Brain microvascular endothelial cell (primary cell): ENCODE data around the gene PPM1G.
A peak's percentile ranks its signal among the peaks of the same experiment; 100 is the strongest.

Source experiments
- DNase-seq: peaks from one replicate; pipeline ENCODE4 v3.0.0-alpha.2; 2020
- H3K27ac ChIP-seq: fragments of 250-450 bp; sonication (Bioruptor Pico); 2 replicates; pipeline ENCODE4 v1.5.1; 2020; ENCODE audit warnings: mild to moderate bottlenecking, moderate library complexity
- H3K27me3 ChIP-seq: fragments of 250-450 bp; sonication (Bioruptor Pico); replicated peaks from 2 replicates; pipeline ENCODE4 v1.5.1; 2020; ENCODE audit warnings: mild to moderate bottlenecking
- H3K36me3 ChIP-seq: fragments of 250-450 bp; sonication (Bioruptor Pico); replicated peaks from 2 replicates; pipeline ENCODE4 v1.5.1; 2020; ENCODE audit warnings: mild to moderate bottlenecking
- H3K4me3 ChIP-seq: 2 replicates; pipeline ENCODE4 v1.5.1; 2011; ENCODE audit warnings: low read depth, mild to moderate bottlenecking, control low read depth, low read length, moderate library complexity
- in situ Hi-C: cut with HindIII; loops from 2 replicates; pipeline ENCODE4 v1.10.0; 2017; ENCODE audit warnings: low sequenced_read_pairs, low pct_ligation_motif_present
- TF ChIP-seq, protein P1 (sequence below): IDR thresholded peaks from 2 replicates; pipeline ENCODE4 v1.5.1; 2011; ENCODE audit warnings: low read depth, mild to moderate bottlenecking, moderate library complexity, low read length, control low read depth, inconsistent platforms; ENCODE audit errors: missing control alignments

The PPM1G gene

DNA sequence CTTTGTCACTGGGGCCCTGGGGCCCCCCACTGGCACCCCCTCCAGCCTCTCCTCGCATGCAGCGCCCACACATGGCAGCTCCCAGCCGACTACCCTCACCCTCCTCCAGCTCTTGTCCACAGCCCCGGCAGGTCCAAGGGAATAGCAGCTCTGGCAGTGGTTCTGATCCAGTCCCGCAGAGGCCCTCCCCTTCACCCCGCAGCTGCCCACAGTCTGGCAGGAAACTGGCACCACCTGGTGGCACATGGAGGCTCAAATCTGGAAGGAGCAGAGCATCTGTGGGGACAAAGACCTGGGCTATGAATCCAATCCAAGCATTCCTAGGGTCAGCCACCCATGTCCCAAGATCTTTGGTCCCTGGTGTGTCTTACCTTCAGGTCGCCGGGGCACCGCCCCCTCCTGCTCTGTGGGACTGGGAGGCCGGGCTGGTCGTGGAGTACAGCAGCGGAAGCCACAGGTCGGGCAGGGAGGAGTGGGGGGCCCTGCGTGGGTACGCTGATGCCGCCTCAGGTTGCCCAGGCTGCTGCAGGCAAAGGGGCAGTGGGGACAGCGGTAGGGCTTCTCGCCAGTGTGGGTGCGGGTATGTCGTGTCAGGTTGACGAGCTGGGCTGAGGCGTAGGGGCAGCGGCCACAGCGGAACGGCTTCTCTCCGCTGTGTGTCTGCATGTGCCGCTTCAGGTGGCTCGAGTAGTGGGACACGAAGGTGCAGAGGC, 31.1 kb downstream of the PPM1G start:
- in situ Hi-C loops, result no loop called here
- H3K4me3 ChIP-seq, result no peak overlapping the region
- no peak for DNase-seq
- H3K27ac ChIP-seq, result no peak overlapping the region
- no peaks in the 10 kb centered on the region for H3K27me3 ChIP-seq
- TF ChIP-seq, protein P1, sequence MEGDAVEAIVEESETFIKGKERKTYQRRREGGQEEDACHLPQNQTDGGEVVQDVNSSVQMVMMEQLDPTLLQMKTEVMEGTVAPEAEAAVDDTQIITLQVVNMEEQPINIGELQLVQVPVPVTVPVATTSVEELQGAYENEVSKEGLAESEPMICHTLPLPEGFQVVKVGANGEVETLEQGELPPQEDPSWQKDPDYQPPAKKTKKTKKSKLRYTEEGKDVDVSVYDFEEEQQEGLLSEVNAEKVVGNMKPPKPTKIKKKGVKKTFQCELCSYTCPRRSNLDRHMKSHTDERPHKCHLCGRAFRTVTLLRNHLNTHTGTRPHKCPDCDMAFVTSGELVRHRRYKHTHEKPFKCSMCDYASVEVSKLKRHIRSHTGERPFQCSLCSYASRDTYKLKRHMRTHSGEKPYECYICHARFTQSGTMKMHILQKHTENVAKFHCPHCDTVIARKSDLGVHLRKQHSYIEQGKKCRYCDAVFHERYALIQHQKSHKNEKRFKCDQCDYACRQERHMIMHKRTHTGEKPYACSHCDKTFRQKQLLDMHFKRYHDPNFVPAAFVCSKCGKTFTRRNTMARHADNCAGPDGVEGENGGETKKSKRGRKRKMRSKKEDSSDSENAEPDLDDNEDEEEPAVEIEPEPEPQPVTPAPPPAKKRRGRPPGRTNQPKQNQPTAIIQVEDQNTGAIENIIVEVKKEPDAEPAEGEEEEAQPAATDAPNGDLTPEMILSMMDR, result peak; percentile 45
- peaks cover 69% of the 10 kb centered on the region for H3K36me3 ChIP-seq

DNA sequence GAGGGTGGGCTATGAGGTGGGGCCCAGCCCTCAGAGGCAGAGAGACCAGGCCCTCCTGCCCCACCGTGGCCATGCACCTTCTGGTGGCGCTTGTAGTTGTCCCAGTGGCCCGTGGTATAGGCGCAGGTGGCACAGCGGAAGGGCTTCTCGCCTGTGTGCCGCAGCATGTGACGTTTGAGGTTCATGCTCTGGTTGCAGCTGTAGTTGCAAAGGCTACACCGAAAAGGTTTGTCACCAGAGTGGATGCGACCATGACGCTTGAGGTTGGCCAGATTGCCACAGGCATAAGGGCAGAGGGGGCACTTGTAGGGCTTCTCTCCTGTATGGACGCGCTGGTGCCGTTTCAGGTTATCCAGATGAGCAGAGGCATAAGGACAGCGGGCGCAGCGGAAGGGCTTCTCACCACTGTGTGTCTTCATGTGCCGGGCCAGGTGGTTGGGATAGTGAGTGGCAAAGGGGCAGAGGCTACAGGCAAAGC, 31.7 kb downstream of the PPM1G start:
- H3K36me3 ChIP-seq, result peaks cover 75% of the 10 kb centered on the region
- H3K4me3 ChIP-seq, result no peak overlapping the region
- in situ Hi-C loops, result no loop called here
- TF ChIP-seq, protein P1, result no peak
- DNase-seq, result no peak
- H3K27me3 ChIP-seq, result no peaks in the 10 kb centered on the region
- no peak overlapping the region for H3K27ac ChIP-seq

DNA sequence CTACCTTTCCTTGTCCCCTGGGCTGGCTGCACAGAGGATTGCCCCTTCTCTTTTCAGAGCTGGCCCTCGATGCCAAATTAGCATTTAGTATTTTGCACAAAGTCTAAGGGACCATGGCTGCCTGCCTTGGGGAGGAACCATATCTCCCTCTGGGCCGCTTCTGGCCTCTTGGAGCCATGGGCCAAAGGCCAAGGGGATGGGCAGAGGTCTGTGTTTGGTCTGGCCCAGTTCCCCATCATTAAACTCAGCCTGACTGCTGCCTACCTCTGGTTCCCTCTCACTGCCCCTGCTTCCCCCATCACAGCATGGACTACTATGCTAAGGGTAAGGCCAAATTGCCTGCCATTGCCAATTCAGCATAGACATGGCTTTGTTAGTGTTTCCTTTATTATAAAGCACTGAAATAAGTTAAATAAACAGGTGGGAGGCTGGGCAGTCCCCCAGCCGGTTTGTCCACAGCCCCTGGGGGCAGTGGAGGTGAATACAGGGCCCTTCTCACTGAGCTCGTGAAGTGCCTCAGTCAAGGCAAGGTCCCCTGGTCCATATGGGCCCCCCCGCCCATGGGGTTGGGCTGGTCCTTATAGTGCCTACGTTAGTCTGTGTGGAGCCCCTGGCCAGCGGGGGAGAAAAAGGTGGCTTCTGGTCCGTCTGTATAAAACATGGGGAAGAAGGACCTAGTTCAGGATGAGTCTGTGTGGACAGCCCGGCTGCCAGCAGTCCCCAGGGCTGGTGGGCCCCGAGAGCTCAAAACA, 32.3 kb downstream of the PPM1G start:
- in situ Hi-C loops, result no loop called here

GRCh38 chr2:27376151-27376865, 33.1 kb downstream of the PPM1G start:
- Histone ChIP-seq H3K27me3 (no peaks in the 10 kb centered on the region), H3K27ac (no peak overlapping the region), H3K36me3 (peaks cover 67% of the 10 kb centered on the region), H3K4me3 (no peak overlapping the region)
- TF ChIP-seq, protein P1, result no peak
- no peak for DNase-seq
- in situ Hi-C loops, result no loop called here

More for the DNA sequence above, 32.3 kb downstream of the PPM1G start:
- Histone ChIP-seq H3K27me3 (no peaks in the 10 kb centered on the region), H3K4me3 (no peak overlapping the region), H3K36me3 (peaks cover 75% of the 10 kb centered on the region), H3K27ac (no peak overlapping the region)
- no peak for DNase-seq
- TF ChIP-seq, protein P1, result no peak

GRCh38 chr2:27375513-27376099, 33.8 kb downstream of the PPM1G start:
- no peak for DNase-seq
- in situ Hi-C loops, result no loop called here
- Histone ChIP-seq H3K27ac (no peak overlapping the region), H3K4me3 (no peak overlapping the region), H3K36me3 (peaks cover 62% of the 10 kb centered on the region), H3K27me3 (no peaks in the 10 kb centered on the region)
- TF ChIP-seq, protein P1, result no peak
